C4-2B (cell line): Measurements from ENCODE around the gene SPIB.
A peak's percentile ranks its signal among the peaks of the same experiment; 100 is the strongest.

Source experiments
- H3K27ac ChIP-seq: fragments of 450-650 bp; 2 replicates; pipeline ENCODE4 v1.5.1; 2017
- ZFX ChIP-seq: fragments of 450-650 bp; IDR thresholded peaks from 2 replicates; pipeline ENCODE4 v1.6.1; 2017
- TF ChIP-seq, protein P1 (sequence below): fragments of 450-650 bp; conservative IDR thresholded peaks from 2 replicates; pipeline ENCODE4 v1.5.1; 2017; ENCODE audit warnings: mild to moderate bottlenecking

The SPIB gene

GRCh38 chr19:50406829-50407228 is 11.9 kb upstream of the SPIB start:
- H3K27ac ChIP-seq, result no peak overlapping the region
- no peak for TF ChIP-seq ZFX
- TF ChIP-seq, protein P1, sequence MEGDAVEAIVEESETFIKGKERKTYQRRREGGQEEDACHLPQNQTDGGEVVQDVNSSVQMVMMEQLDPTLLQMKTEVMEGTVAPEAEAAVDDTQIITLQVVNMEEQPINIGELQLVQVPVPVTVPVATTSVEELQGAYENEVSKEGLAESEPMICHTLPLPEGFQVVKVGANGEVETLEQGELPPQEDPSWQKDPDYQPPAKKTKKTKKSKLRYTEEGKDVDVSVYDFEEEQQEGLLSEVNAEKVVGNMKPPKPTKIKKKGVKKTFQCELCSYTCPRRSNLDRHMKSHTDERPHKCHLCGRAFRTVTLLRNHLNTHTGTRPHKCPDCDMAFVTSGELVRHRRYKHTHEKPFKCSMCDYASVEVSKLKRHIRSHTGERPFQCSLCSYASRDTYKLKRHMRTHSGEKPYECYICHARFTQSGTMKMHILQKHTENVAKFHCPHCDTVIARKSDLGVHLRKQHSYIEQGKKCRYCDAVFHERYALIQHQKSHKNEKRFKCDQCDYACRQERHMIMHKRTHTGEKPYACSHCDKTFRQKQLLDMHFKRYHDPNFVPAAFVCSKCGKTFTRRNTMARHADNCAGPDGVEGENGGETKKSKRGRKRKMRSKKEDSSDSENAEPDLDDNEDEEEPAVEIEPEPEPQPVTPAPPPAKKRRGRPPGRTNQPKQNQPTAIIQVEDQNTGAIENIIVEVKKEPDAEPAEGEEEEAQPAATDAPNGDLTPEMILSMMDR, result no peak

DNA sequence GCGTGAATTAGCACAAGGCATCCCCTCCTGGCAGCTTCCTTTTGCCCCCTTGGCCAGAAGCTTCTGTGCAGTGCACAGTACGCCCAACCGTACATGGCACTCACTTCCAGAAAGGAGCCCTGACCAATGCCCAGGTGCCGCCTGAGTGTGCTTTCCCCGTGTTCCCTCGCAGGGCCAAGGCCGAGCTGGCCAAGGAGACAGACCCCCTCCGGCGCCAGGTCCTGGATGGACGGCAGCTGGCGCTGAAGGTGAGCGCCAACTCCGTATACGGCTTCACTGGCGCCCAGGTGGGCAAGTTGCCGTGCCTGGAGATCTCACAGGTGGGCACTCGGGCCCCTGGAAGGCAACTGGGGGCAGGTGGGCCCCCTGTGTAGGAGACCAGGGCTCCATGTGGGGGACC is 9.4 kb upstream of the SPIB start:
- TF ChIP-seq, protein P1, result no peak
- no peak for TF ChIP-seq ZFX
- H3K27ac ChIP-seq, result no peak overlapping the region

GRCh38 chr19:50410109-50410508 is 8.6 kb upstream of the SPIB start:
- H3K27ac ChIP-seq, result no peak overlapping the region
- TF ChIP-seq, protein P1, result no peak
- no peak for TF ChIP-seq ZFX

- no peak overlapping the region for H3K27ac ChIP-seq
- TF ChIP-seq, protein P1, result no peak
- TF ChIP-seq ZFX, result no peak
These were observed 6.3 kb upstream of the SPIB start for GRCh38 chr19:50412419-50412818.

- H3K27ac ChIP-seq, result no peak overlapping the region
- no peak for TF ChIP-seq ZFX
- TF ChIP-seq, protein P1, result no peak
These were observed 5.6 kb upstream of the SPIB start for GRCh38 chr19:50413096-50413495.

DNA sequence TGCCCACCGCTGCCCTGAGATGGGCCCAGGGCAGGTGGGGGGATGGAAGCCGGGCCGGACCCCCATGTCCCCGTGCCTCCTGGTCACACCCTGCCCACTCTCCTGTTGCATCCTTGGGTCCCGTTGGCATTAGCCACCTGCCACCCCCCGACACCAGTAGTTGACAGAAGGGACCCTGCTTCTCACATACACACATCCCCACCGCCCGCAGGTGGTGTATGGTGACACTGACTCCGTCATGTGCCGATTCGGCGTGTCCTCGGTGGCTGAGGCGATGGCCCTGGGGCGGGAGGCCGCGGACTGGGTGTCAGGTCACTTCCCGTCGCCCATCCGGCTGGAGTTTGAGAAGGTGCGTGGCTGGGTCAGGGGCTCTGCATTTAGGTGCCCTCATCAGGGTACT is 5.2 kb upstream of the SPIB start:
- TF ChIP-seq ZFX, result no peak
- TF ChIP-seq, protein P1, result no peak
- H3K27ac ChIP-seq, result no peak overlapping the region

DNA sequence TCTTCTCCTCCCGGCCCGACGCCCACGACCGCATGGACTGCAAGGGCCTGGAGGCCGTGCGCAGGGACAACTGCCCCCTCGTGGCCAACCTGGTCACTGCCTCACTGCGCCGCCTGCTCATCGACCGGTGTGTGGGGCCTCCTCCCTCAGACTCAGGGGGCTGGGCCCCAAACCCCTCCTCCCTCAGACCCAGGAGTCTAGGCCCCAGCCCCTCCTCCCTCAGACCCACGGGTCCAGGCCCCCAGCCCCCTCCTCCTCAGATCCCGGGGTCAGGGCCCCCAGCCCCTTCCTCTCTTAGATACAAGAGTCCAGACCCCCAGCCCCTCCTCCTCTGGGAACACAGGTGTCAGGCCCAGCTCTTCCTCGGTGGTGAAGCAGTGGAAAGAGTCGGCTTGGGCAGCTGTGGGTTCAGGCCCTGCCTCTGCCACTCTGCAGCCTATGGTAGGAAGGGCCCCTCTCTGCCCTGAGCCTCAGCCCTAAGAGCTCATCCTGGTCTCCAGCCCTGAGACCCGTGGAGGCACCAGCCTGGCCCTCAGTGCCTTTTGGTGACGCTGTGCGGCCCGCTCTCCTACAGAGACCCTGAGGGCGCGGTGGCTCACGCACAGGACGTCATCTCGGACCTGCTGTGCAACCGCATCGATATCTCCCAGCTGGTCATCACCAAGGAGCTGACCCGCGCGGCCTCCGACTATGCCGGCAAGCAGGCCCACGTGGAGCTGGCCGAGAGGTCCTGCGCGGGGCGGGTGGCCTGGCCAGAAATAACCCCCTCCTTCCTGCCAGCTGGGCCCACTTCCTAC is 3.7 kb upstream of the SPIB start:
- H3K27ac ChIP-seq, result no peak overlapping the region
- TF ChIP-seq, protein P1, result peak; percentile 87
- no peak for TF ChIP-seq ZFX
